ENCODE results near the gene MEIOSIN. TPM values are rescaled to one million over a fixed set of nuclear protein-coding genes. Genes with fewer than 3 reads are reported as not detected.

Gene MEIOSIN
- polyA plus RNA-seq, 1 of the 3 experiments (the other 2 are of a cell fraction) = 0.03 TPM

DNA sequence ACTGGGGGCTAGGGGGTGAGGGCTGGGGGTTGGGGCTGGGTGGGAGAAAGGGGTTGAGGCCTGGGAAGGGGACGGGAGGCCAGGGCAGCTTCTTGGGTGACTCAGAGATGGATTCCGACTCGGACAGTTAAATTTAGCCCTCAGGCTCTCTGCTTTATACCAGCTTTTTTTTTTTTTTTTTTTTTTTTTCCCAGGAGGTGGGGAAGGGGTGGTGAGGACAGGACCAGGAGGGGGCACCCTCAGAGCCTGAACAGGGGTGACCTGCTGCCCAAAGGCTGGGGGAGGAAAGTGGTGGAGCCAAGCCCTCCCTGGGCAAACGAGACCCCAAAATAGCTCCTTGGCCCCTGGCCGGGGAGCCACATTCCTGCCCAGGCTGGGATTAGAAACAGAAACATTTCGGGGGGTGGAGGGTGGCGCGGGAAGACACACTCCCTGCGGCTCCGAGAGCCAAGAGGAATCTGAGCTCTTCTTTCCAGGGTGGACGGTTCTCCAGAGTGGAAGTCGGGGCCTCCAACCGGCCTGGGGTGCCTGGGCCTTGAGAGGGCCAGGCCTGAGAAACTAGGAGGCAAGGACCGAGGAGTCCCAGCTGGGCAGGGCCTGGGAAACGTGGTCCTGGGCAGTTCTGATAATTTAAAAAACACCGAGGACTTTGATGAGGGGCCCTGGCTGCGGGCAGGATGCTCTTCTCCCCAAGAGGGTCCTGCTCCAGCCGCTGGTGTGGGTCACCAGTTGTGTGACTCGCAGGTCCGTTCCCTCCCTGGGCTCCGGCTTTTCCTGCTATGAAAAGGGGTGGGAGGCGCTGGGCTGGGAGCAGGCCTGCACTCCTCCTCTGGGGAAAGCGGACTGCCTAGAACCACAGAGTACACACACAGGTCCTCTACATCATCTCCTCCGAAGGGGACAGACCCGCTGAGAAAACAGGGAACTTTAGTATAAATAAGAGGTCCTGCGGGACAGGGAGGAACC is 49.9 kb downstream of the MEIOSIN start (continued):
- TF ChIP-seq, protein P1, sequence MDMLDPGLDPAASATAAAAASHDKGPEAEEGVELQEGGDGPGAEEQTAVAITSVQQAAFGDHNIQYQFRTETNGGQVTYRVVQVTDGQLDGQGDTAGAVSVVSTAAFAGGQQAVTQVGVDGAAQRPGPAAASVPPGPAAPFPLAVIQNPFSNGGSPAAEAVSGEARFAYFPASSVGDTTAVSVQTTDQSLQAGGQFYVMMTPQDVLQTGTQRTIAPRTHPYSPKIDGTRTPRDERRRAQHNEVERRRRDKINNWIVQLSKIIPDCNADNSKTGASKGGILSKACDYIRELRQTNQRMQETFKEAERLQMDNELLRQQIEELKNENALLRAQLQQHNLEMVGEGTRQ (IDR thresholded peaks at IDR 0.05; ENCODE audit: borderline replicate concordance, low read depth, low read length) = no peak
- TF ChIP-seq RFX5 (IDR thresholded peaks at IDR 0.05; ENCODE audit: low read length) (no peak), JUND (IDR thresholded peaks at IDR 0.05) (peak; percentile 62), FOSL2 (IDR thresholded peaks at IDR 0.05; ENCODE audit: borderline replicate concordance, low read depth) (peak; percentile 44; the same call in 1 of the 2 replicates), SIN3A (IDR thresholded peaks at IDR 0.05; ENCODE audit: borderline replicate concordance, low read depth, low read length) (no peak)

GRCh38 chr19:45784096-45784495 is 50.9 kb downstream of the MEIOSIN start:
- DNase-seq = no peak
- TF ChIP-seq, protein P2, sequence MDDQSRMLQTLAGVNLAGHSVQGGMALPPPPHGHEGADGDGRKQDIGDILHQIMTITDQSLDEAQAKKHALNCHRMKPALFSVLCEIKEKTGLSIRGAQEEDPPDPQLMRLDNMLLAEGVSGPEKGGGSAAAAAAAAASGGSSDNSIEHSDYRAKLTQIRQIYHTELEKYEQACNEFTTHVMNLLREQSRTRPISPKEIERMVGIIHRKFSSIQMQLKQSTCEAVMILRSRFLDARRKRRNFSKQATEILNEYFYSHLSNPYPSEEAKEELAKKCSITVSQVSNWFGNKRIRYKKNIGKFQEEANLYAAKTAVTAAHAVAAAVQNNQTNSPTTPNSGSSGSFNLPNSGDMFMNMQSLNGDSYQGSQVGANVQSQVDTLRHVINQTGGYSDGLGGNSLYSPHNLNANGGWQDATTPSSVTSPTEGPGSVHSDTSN (IDR thresholded peaks at IDR 0.05) = no peak
- TF ChIP-seq FOXM1 (IDR thresholded peaks at IDR 0.05; ENCODE audit: low read depth) (no peak), MXI1 (IDR thresholded peaks at IDR 0.05; ENCODE audit: low read depth, low read length) (no peak), SMC3 (IDR thresholded peaks at IDR 0.05; ENCODE audit: low read depth, low read length) (no peak), FOXJ3 (CRISPR knock-in tag; IDR thresholded peaks at IDR 0.05) (no peak), YY1 (IDR thresholded peaks at IDR 0.05; ENCODE audit: low read depth) (no peak), ZBTB33 (IDR thresholded peaks at IDR 0.05; ENCODE audit: borderline replicate concordance, low read depth) (no peak), TAF1 (IDR thresholded peaks at IDR 0.05; ENCODE audit: borderline replicate concordance, low read depth, low read length) (no peak), RAD21 (IDR thresholded peaks at IDR 0.05; ENCODE audit: low read length) (no peak), EP300 (IDR thresholded peaks at IDR 0.05; ENCODE audit: borderline replicate concordance in 1 of 2, low read depth in 1 of 2, low read length in 1 of 2) (no peak), EZH2phosphoT487 (IDR thresholded peaks at IDR 0.05; ENCODE audit: borderline replicate concordance, low read depth) (no peak), USF1 (IDR thresholded peaks at IDR 0.05; ENCODE audit: borderline replicate concordance, low read depth) (no peak), NFIC (IDR thresholded peaks at IDR 0.05; ENCODE audit: borderline replicate concordance) (no peak)
- TF ChIP-seq, protein P1 (IDR thresholded peaks at IDR 0.05; ENCODE audit: borderline replicate concordance, low read depth, low read length) = no peak
- Histone ChIP-seq H3K36me3 (replicated peaks in 1 of 2; ENCODE audit: control insufficient read depth in 1 of 2, insufficient read depth in 2 of 2, low read length in 1 of 2) (peaks cover 13 to 40% of the 10 kb centered on the region in 2 experiments), H3K9me2 (no peaks in the 10 kb centered on the region), H3K27me3 (ENCODE audit: insufficient read depth) (no peaks in the 10 kb centered on the region), H3K4me1 (ENCODE audit: control insufficient read depth in 1 of 2, insufficient read depth in 2 of 2, low read depth in 1 of 2, low read length in 1 of 2) (peaks cover 22 to 30% of the 10 kb centered on the region in 2 experiments; a peak in 3 of 4 replicates), H3K4me3 (ENCODE audit: low read depth in 2 of 2, low read length in 1 of 2) (no peak overlapping the region), H3K9me3 (no peaks in the 10 kb centered on the region), H3K27ac (ENCODE audit: low read depth in 2 of 2, low read length in 1 of 2) (peak overlapping the region; percentile 86 to 99; a peak in 3 of 4 replicates), H3K9ac (peak overlapping the region; percentile 72; the same call in 1 of the 2 replicates), H3K4me2 (peak overlapping the region; percentile 90; the same call in 1 of the 2 replicates), H3F3A (replicated peaks; ENCODE audit: insufficient read depth) (peaks cover 14% of the 10 kb centered on the region), H2AFZ (ENCODE audit: low read depth) (no peak overlapping the region), H3K79me2 (ENCODE audit: insufficient read depth) (peaks cover 72% of the 10 kb centered on the region), H4K20me1 (ENCODE audit: insufficient read depth) (0 out of 2 replicates have a peak, but pooled peaks cover 3% of the 10 kb centered on the region)
- ChIA-PET CTCF (interaction anchor here (0.7 to 5.1 kb wide), 3 partner anchors 14 to 90 kb away, joined by 3 to 27 read pairs (median 3); partner anchors contain the start of gene SIX5), POLR2A (no interaction called here)
- 88% methylated on average over 3 of the region's 4 CpGs for WGBS (ENCODE audit: low lambda C conversion rate)

All from SK-N-SH (cell line).